Peyer's patch (tissue), 4 donors: ENCODE measurements around the gene TPRG1L. TPM values are rescaled to one million over a fixed set of nuclear protein-coding genes. Genes with fewer than 3 reads are reported as not detected.

ENCODE experiments used
- DNase-seq, 3 donors: peaks; one replicate each; pipeline ENCODE4 v3.0.0-alpha.2; 2017 to 2019
- H3K27ac ChIP-seq, 4 donors: fragments of 200-600 bp; sonication (generic); one replicate each; pipeline ENCODE4 v1.5.1; 2016 to 2019
- H3K27me3 ChIP-seq, 2 donors: fragments of 200-600 bp; sonication (generic); one replicate each; pipeline ENCODE4 v1.5.1; 2019
- H3K36me3 ChIP-seq, 3 donors: fragments of 200-600 bp; sonication (generic); one replicate each; pipeline ENCODE4 v1.5.1; 2016 to 2019
- H3K4me1 ChIP-seq, 4 donors: fragments of 200-600 bp; sonication (generic); one replicate each; pipeline ENCODE4 v1.5.1; 2016 to 2019
- H3K4me3 ChIP-seq, 4 donors: fragments of 200-600 bp; sonication (generic); 1 replicate in 3 of 4; 2 replicates in 1 of 4; pipeline ENCODE4 v1.5.1; 2016 to 2019; ENCODE audit warnings: mild to moderate bottlenecking in 1 of 4
- H3K9me3 ChIP-seq, 4 donors: fragments of 200-600 bp; sonication (generic); one replicate each; pipeline ENCODE4 v1.5.1; 2016 to 2019; ENCODE audit warnings: mild to moderate bottlenecking in 1 of 4
- POLR2A ChIP-seq, 2 donors: fragments of 450-650 bp; IDR thresholded peaks; one replicate each; pipeline ENCODE4 v1.5.1; 2017; ENCODE audit warnings: antibody characterized with exemption in 2 of 2, mild to moderate bottlenecking in 2 of 2, moderate library complexity in 2 of 2
- total RNA-seq, 4 donors: library from RNA; depleted of rRNA; stranded (reverse); fragments of >200 nt; gene quantifications; one replicate each; pipeline ENCODE4 v1.1.0, GENCODE V29; 2016
- TF ChIP-seq, protein P1 (sequence below), 6 experiments: fragments of 450-650 bp in 4 of 6; fragments of 200-600 bp in 2 of 6; sonication (generic) in 1 of 6; IDR thresholded peaks; one replicate each; pipeline ENCODE4 v1.5.1; 2017 to 2019; ENCODE audit warnings: antibody characterized with exemption in 6 of 6, mild to moderate bottlenecking in 3 of 6, moderate library complexity in 1 of 6

The TPRG1L gene
- total RNA-seq, 4 donors from 2014 or later, result 16.5 to 93.9 (median 71.3) TPM

DNA sequence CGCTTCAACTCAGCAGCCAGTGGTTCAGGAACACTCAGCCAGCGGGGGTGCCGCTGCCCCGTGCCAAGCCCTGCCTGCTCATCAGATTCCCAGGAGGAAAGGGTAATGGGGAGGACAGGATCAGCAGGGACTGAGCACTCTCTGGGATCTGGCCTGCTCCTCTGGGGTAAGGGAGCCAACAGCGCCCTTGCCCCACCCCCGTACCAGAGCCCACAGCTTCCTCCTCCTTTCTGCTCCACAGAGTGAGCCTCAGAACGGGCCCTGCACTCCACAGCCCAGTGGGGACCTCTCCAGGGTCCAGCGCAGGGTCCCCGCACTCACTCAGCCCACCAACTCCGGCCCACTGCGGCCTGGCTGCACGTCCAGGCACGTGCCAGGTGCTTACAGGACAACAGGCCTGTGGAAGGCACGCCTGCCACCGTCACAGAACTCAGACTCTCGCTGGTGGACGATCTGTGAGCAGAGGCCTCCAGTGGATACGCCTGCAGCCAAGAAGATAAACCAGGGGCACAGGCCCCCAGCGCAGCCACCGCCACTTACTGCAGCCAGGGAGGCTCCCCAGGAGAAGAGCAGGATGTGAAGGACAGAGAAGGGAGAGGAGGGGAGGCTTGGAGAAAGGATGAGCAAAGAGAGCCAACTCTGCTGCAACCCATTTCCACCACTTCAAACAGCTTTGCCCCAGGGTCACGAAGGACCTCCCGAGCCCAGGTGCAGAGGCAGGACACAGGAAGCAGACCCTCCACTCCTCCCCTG, 15.6 kb upstream of the TPRG1L start:
- no peaks in the 10 kb centered on the region for H3K9me3 ChIP-seq
- no peaks in the 10 kb centered on the region for H3K36me3 ChIP-seq
- DNase-seq, result no peak
- TF ChIP-seq POLR2A (IDR thresholded peaks at IDR 0.05), result no peak
- TF ChIP-seq, protein P1, sequence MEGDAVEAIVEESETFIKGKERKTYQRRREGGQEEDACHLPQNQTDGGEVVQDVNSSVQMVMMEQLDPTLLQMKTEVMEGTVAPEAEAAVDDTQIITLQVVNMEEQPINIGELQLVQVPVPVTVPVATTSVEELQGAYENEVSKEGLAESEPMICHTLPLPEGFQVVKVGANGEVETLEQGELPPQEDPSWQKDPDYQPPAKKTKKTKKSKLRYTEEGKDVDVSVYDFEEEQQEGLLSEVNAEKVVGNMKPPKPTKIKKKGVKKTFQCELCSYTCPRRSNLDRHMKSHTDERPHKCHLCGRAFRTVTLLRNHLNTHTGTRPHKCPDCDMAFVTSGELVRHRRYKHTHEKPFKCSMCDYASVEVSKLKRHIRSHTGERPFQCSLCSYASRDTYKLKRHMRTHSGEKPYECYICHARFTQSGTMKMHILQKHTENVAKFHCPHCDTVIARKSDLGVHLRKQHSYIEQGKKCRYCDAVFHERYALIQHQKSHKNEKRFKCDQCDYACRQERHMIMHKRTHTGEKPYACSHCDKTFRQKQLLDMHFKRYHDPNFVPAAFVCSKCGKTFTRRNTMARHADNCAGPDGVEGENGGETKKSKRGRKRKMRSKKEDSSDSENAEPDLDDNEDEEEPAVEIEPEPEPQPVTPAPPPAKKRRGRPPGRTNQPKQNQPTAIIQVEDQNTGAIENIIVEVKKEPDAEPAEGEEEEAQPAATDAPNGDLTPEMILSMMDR (IDR thresholded peaks at IDR 0.05), result no peak
- H3K27me3 ChIP-seq, result no peaks in the 10 kb centered on the region
- H3K27ac ChIP-seq, result no peak overlapping the region
- H3K4me1 ChIP-seq, result peaks cover 5 to 18% (median 15%) of the 10 kb centered on the region in 4 donors
- no peak overlapping the region for H3K4me3 ChIP-seq

DNA sequence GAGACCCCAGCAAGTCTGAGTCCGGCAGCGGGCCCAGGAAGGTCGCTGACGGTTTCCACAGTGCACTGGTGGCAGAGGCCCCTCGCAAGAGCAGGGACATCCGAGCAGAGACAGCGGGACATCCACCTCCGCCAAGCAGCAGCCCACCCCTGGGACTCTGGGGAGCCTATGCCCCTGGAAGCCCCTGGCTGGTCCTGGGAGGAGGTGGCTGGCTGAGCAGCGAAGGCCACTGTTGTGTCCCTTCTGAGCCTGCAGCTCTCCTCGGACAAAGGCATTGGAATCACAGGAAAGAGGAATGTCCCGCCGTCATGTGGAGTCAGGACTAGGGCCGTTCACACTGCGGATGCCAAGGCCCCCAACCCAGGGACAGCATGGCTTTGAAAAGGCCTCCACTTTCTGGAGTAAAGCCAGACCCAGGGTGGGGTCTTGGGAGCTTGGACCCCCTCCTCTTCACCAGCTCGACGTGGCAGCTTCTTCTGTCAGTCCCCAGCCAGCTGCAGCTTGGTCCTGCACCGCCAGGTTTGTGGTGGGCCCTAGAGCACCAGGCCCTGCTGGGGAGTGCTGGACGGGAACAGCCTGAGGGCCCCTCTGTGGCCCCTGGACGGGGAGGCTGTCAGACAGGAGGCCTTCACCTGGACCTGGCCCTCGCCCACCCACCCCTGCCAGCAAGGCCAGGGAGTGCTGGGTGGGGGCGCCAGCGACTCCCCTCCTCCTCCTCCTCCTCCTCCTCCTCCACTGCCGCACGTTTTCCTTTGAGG, 14.9 kb upstream of the TPRG1L start:
- no peak overlapping the region for H3K4me3 ChIP-seq
- DNase-seq, result no peak
- TF ChIP-seq POLR2A (IDR thresholded peaks at IDR 0.05), result no peak
- TF ChIP-seq, protein P1 (IDR thresholded peaks at IDR 0.05), result no peak

DNA sequence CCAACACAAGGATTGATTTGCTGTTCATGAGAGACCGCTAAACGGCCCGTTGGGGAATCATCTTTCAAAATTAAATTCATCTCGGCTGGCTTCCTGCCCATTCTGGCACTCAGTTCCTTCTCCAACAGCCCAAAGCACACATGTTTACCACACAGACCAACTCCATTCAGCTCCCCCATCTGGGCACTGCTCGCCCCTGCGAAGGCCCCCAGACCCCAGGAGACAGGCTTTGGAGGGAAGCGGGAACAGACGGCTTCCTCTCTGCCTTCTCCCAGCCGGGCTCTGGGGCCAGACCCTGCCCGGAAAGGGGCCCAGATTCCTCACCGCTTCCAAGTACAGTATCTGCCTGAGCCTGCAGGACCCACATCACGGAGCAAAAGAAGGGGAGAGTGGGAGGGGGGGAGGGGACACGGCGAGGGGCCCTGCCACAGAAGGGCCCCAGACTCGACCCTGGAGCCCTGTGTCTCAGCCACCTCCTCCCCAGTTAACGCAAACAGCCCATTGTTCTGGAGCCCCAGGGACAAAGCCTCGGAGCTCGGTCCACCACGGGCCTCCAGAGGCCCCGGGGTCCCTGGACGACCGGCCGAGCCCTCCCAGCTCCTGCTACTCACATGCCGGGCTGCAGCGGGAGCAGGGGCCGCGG, 14.2 kb upstream of the TPRG1L start:
- no peak for DNase-seq
- Histone ChIP-seq H3K9me3 (no peaks in the 10 kb centered on the region), H3K4me1 (peaks cover 5 to 18% (median 15%) of the 10 kb centered on the region in 4 donors), H3K27me3 (no peaks in the 10 kb centered on the region), H3K36me3 (no peaks in the 10 kb centered on the region), H3K4me3 (peak overlapping the region; percentile 18 to 54 (median 50)), H3K27ac (no peak overlapping the region)
- TF ChIP-seq POLR2A (IDR thresholded peaks at IDR 0.05), result no peak
- TF ChIP-seq, protein P1 (IDR thresholded peaks at IDR 0.05), result no peak

More for the DNA sequence above, 14.9 kb upstream of the TPRG1L start:
- no peaks in the 10 kb centered on the region for H3K36me3 ChIP-seq
- peaks cover 5 to 18% (median 15%) of the 10 kb centered on the region in 4 donors for H3K4me1 ChIP-seq
- H3K9me3 ChIP-seq, result no peaks in the 10 kb centered on the region
- H3K27ac ChIP-seq, result no peak overlapping the region
- H3K27me3 ChIP-seq, result no peaks in the 10 kb centered on the region

DNA sequence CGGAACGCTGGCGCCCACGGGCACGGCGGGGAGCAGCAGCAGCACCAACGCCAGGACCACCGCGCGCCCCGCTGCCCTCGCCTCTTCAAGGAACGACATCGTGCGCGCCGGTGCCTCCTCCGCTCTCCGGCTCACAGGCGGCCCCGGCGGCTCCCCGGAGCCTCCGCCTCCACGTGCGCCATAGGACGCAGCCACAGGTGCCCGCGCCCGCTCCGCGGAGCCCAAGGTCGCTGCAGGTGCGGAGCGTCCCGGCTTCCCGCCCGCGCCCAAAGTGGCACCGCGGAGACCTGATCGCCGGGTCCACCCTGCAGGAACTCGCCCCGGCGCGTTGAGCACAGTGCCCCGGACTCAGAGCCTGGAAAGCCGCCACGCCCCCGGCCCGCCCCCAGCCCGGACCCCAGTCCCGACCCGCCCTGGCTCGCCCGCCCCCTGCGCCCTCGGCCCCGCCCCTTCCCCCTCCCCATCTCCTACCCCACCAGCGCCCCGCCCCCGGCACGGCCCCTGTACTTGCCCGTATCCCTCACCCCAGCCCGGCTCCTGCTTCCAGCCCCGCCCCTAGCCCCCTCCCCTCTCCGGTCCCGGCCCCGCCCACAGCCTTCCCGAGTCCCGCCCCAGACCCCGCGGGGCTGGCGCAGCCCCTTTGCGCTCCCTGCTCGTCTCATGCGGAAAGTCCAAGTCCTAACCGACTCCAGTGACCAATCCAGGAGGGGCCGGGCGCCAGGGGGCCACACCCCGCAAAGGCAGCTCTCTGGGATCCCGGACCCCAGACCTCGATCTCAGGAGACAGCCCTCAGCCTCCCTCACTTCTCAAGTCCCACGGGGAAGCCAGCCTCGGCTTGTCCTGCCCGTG, 13.4 kb upstream of the TPRG1L start, which contains the start of gene MEGF6:
Gene MEGF6, minus strand, starts transcription at position 339 of the 850 bp plus-strand sequence. Its CDS starts 240 bp downstream, at position 99.
- peaks cover 5 to 18% (median 15%) of the 10 kb centered on the region in 4 donors for H3K4me1 ChIP-seq
- H3K9me3 ChIP-seq, result no peaks in the 10 kb centered on the region
- TF ChIP-seq POLR2A (IDR thresholded peaks at IDR 0.05), result no peak
- TF ChIP-seq, protein P1 (IDR thresholded peaks at IDR 0.05), result no peak
- DNase-seq, result peak; percentile 65 to 83 (median 74)
- peak within 1 kb of the TSS; percentile 18 to 54 (median 50) for H3K4me3 ChIP-seq
- H3K36me3 ChIP-seq, result no peaks in the 10 kb centered on the region
- no peak within 1 kb of the TSS for H3K27ac ChIP-seq
- H3K27me3 ChIP-seq, result no peaks in the 10 kb centered on the region

DNA sequence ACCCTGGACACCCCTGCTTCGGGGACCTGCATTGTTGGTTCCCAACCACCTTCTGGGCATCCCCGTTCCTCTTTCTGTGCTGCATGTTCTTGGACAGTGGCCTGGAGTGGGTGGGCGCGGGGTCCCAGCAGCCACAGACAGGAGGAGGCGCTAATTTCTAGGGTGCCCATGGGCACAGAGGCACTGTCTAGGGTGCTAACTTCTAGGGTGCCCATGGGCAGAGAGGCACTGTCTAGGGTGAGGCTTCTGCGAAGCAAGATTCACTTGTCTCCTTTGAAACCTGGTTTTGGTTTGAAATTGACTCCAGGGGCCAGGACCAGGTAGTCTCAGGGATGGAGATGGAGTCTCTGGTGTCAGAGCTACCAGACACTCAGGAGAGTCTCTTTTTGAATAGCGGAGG, 12.7 kb upstream of the TPRG1L start:
- Histone ChIP-seq H3K4me1 (peaks cover 5 to 18% (median 15%) of the 10 kb centered on the region in 4 donors), H3K36me3 (no peaks in the 10 kb centered on the region), H3K27me3 (no peaks in the 10 kb centered on the region), H3K27ac (no peak overlapping the region), H3K4me3 (peak overlapping the region in 3 of 4 donors; percentile 47 to 54 (median 53)), H3K9me3 (no peaks in the 10 kb centered on the region)
- TF ChIP-seq POLR2A (IDR thresholded peaks at IDR 0.05), result no peak
- TF ChIP-seq, protein P1 (IDR thresholded peaks at IDR 0.05), result no peak
- DNase-seq, result no peak
